H1 (cell line): ENCODE results near the gene TNXB.

Source experiments
- POLR2A ChIP-seq, 2 experiments: IDR thresholded peaks; 1 replicate in 1 of 2; 2 replicates in 1 of 2; pipeline ENCODE4 v1.6.1; 2011; ENCODE audit warnings: low read depth in 2 of 2, low read length in 2 of 2, mild to moderate bottlenecking in 2 of 2; ENCODE audit errors: control extremely low read depth in 1 of 2
- POLR2AphosphoS5 ChIP-seq: IDR thresholded peaks from 2 replicates; pipeline ENCODE4 v1.6.1; 2011; ENCODE audit warnings: low read depth, low read length
- TF ChIP-seq, protein P1 (sequence below), 3 experiments: IDR thresholded peaks; 1 replicate in 2 of 3; 2 replicates in 1 of 3; pipeline versions ENCODE4 v1.5.1 to v1.6.1; 2011; ENCODE audit warnings: low read length in 3 of 3, mild to moderate bottlenecking in 3 of 3, inconsistent platforms in 2 of 3, low read depth in 1 of 3, moderate library complexity in 1 of 3; ENCODE audit not compliant: insufficient read depth in 1 of 3; ENCODE audit errors: control extremely low read depth in 1 of 3

DNA sequence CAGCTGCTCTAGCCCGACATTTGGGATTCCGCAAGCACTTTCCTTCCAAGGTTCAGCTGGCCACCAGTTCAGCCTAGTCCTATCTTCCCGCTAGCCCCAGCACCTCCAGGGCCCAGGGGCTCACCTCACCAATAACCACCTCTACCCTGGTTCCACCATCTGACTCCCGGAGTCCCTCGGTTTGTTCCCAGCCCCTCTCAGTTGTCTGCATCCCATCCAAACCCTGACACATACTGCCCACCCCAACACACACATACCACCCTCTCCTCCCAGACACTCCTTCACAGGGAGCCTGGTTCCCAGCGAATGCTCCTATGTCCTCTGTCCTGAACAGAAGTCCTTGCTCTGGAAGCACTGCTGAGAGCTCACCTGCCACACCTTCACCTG, 418 bp downstream of the TNXB start:
- TF ChIP-seq POLR2A (IDR thresholded peaks at IDR 0.05; ENCODE audit: control extremely low read depth in 1 of 2, low read depth in 2 of 2, low read length in 2 of 2) (no peak), POLR2AphosphoS5 (no peak)
- TF ChIP-seq, protein P1, sequence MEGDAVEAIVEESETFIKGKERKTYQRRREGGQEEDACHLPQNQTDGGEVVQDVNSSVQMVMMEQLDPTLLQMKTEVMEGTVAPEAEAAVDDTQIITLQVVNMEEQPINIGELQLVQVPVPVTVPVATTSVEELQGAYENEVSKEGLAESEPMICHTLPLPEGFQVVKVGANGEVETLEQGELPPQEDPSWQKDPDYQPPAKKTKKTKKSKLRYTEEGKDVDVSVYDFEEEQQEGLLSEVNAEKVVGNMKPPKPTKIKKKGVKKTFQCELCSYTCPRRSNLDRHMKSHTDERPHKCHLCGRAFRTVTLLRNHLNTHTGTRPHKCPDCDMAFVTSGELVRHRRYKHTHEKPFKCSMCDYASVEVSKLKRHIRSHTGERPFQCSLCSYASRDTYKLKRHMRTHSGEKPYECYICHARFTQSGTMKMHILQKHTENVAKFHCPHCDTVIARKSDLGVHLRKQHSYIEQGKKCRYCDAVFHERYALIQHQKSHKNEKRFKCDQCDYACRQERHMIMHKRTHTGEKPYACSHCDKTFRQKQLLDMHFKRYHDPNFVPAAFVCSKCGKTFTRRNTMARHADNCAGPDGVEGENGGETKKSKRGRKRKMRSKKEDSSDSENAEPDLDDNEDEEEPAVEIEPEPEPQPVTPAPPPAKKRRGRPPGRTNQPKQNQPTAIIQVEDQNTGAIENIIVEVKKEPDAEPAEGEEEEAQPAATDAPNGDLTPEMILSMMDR (IDR thresholded peaks at IDR 0.05; ENCODE audit: control extremely low read depth in 1 of 3, insufficient read depth in 1 of 3, low read depth in 1 of 3, low read length in 3 of 3): no peak
